HG02884 (cell line): Measurements from ENCODE around the gene FAT4.

Experiments used
- ATAC-seq: cut with Tn5 transposase; IDR thresholded peaks from one replicate; pipeline ENCODE4 v1.9.1; 2021; ENCODE audit warnings: mild to moderate bottlenecking, moderate library complexity; ENCODE audit not compliant: unreplicated experiment

Gene FAT4

DNA sequence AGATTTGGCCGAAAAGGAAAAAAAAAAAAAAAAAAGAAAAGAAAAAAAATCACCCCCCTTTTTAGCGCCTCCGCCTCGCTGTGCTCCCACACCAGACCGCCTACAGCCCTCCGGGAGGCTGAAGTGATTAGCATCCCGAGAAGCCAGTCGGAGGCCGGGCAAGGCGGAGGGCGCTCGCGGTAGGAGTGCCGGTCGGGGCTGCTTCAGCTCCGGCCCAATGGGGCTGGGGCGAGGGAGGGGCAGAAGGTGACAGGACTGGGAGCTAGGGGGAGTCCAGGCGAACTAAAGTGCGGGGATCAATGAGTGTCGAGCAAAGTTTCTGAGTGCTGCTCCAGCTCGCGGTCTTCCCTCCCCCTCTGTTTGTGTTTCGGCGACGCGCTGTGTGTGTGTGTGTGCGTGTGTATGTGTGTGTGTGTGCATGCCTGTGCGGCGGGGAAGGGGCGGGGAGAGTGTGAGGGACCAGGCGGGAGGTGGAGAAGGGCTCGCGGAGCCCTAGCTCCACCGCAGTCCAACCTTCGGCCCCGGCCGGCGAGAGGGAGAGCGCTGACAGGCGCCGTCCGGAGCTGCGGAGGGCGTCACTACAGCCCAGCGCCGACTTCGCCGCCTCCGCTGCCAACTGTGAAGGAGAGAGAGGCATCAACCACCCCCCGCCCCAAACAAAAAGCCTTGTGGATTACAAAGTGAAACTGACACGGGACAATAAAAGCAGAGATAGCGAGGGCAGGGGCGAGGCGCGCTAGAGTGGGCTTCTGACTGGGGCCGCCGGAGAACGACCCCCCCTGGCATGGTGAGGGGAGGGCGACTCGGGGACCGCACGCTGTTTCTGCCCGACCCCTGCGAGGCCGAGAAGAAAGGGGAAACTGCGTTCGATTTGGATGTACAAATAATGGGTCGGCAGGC, at the start of gene FAT4:
Gene FAT4, plus strand, starts transcription at position 280 of the 900 bp plus-strand sequence. CDS start 1,457 bp downstream, outside the sequence.
- peak; percentile 56 for ATAC-seq

- no peak for ATAC-seq
These were observed 48.9 kb upstream of the FAT4 start for GRCh38 chr4:125265846-125266245.

- no peak for ATAC-seq
These were observed 47.7 kb upstream of the FAT4 start for GRCh38 chr4:125266901-125267604.

GRCh38 chr4:125267630-125268029, 47.1 kb upstream of the FAT4 start:
- no peak for ATAC-seq

DNA sequence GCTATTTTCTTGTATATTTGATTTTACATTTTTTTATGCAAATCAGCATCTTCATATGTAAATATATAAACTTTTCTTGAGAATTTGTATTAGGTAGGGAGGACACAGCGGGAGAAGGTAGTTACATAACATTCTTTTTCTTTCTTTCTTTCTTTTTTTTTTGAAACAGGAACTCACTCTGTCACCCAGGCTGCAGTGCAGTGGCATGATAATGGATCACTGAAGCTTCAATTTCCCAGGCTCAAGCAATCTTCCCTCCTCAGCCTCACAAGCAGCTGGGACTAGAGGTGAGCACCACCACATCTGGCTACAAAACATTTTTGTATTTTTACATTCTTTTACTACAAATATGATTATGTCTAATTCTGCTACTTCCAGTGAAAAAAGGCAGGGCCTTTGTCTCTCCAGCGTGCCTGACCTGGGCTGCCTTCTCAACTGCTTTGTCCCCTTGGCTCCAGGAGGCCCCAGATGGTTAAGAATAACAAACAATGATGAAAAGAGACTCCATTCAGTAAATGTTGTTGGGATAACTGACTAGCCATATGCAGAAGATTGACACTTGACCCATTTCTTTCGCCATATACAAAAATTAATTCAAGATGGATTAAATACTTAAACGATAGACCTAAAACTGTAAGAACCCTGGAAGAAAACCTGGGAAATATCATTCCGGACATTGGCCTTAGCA, 46.5 kb upstream of the FAT4 start:
- ATAC-seq, result no peak

DNA sequence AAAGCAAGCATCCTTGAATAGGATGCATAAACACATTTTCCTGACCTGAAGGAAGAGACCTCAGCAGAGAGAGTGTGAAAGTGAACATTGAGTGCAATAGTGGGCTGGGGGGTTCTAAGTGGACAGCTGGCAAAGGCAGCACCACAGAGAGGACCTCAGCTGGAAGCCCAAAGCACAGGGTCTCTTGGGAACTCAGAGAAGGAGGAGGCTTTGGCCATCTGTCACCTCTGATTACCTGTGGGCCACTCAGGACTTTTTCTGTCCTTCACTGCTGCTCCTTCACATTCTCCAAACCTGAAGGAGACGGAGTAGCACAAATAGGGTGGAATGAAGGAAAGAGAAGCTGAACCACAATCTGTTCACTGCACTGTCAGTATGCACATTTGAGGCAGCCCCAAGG, 37.9 kb upstream of the FAT4 start:
- ATAC-seq, result no peak

- ATAC-seq, result no peak
These were observed 37.0 kb upstream of the FAT4 start for GRCh38 chr4:125277790-125278189.

DNA sequence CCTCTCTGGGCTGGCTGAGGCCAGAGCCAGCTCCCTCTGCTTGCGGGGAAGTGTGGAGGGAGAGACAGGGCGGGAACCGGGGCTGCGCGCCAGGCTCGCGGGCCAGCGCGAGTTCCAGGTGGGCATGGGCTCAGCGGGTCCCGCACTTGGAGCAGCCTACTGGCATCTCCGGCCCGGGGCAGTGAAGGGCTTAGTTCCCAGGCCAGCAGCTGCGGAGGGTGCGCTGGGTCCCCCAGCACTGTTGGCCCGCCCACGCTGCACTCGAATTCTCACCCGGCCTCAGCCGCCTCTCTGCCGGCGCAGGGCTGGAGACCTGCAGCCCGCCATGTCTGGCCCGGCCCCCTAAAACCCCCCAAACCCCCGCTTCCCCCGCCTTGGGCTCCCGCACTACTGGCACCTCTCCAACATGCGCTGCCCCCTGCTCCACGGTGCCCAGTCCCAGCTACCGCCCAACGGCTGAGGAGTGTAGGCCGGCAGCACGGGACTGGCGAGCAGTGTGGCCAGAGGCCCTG, 33.8 kb upstream of the FAT4 start:
- no peak for ATAC-seq

DNA sequence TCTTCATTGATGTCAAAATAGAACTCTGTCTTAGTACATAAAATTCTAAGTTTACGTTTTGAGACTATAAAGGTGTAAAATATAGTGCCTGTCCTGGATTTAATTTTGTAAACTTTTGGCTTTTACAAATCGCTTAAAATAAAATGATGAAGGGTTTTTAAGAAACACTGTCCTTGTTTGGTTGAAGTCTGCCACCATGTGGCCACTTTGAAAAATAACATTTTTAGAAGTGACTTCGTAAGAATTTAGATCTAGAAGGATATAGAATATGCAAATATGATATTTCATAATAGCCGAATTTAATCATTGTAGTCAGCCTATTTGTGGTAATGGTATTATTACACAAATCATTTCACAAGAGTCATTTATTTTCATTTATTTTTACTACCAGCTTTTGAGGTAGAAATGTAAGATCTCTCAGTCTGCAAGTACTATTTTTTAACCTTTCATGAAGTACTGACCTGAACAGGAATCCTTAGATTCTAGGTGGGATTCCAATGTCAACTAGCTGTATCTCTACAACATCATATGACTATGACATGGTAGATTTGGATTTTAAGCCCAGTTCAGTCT, 31.0 kb upstream of the FAT4 start:
- peak; percentile 45 for ATAC-seq

- ATAC-seq, result no peak
These were observed 17.6 kb upstream of the FAT4 start for GRCh38 chr4:125297116-125297515.

DNA sequence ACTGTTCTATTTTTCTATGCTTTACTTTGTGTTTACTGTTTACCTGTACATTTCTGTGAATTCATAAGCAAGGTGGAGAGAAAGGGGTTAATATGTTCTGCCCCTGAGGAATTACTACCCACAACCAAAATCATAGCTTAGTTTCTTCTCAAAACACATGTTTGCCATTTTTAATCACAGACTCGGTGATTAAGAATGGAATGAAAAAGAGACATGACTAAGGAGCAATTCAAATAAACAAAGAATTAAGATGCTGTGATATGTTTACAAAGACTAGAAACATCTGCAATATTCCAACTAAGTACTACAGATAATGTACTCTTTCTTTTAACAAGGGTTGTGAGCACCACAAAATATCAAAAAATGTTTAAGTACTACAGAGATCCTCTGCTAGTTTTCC, 11.7 kb upstream of the FAT4 start:
- no peak for ATAC-seq

GRCh38 chr4:125303821-125304220, 10.9 kb upstream of the FAT4 start:
- no peak for ATAC-seq

- ATAC-seq, result no peak
These were observed 8.6 kb upstream of the FAT4 start for GRCh38 chr4:125306112-125306511.

GRCh38 chr4:125306533-125306932, 8.2 kb upstream of the FAT4 start:
- ATAC-seq, result no peak

GRCh38 chr4:125311503-125311902, 3.3 kb upstream of the FAT4 start:
- no peak for ATAC-seq

DNA sequence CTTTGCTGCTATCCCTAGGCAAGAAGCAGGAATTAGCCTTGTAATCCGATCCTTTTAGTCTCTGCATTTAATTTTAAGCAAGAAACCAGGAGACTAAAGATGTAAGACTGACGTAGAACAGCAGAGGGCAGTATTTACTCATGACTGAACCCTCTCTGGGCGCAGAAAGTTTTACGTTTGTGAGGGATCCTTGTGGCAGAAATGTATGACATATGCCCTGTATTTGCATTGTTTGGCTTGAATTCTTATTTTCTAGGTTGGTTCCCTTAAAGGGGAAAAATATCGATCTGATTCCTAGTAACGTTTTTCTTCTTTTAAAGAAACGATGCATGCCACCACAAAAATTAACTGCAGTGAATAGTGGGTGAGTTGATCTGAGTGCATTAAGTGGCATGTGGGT, 1.3 kb upstream of the FAT4 start:
- peak; percentile 48 for ATAC-seq

DNA sequence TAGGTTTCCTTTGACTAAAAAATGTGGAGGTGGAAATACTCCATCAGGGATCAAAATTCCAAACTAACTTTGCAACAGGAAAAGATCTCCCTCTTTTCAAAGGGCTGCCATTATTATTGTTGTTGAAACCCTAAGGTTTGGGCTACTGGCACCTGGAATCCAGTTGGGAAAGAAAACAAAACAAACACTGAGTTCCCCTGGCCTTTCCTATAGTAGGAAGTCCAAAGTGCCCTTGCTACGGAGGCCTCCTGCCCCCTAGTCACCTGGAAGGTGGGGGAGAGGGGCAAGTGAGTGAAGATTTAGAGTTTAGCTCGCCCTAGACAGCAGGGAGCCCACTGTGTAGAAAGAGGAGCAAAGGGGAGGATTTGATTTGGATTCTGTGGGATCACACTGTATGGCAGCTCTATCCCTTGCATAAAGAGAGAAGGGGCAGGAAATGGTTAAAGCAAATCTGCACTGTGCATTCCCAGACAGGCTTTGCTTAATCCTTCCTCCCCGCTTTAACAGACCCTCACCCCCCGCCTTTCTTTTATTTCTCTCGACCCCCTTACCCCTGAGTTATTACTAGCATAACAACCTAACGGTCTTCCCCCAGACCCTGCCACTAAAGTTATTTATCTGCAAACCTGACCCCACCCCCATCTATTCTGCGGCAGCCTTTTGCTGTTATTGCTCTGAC, 627 bp upstream of the FAT4 start:
- no peak for ATAC-seq

- ATAC-seq, result no peak
These were observed 1.0 kb downstream of the FAT4 start for GRCh38 chr4:125315576-125316400.

- ATAC-seq, result no peak
These were observed 1.6 kb downstream of the FAT4 start for GRCh38 chr4:125316401-125316790.
